ENCODE measurements around the gene AK1. TPM values are rescaled to one million over a fixed set of nuclear protein-coding genes. Genes with fewer than 3 reads are reported as not detected.

The AK1 gene, protein sequence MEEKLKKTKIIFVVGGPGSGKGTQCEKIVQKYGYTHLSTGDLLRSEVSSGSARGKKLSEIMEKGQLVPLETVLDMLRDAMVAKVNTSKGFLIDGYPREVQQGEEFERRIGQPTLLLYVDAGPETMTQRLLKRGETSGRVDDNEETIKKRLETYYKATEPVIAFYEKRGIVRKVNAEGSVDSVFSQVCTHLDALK
- 54.9 and 66.2 TPM in 2 replicates for total RNA-seq

DNA sequence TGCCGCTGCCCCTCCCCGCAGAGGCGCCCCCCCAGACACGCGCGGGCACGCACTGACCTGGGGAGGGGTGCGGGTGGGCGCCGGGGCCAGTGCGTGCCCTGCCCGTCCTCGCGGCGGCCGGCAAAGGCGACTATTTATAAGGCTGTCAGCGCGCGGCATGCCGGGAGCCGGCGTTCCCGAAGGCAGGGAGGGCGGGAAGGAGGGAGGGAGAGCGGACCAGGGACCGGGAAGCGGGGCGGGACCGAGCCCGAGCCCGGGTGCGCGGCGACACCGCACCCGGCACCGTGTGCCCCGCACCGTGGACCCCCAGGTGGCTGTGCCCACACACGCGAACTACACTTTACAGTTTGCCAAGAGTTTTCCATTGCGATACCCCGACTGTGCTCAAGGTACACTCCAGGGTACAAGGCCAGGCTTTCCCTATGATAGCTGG lies at the start of gene AK1:
AK1 (minus strand) TSS at position 110 of the 433 bp plus-strand sequence. CDS start 3,058 bp downstream, outside the sequence.

DNA sequence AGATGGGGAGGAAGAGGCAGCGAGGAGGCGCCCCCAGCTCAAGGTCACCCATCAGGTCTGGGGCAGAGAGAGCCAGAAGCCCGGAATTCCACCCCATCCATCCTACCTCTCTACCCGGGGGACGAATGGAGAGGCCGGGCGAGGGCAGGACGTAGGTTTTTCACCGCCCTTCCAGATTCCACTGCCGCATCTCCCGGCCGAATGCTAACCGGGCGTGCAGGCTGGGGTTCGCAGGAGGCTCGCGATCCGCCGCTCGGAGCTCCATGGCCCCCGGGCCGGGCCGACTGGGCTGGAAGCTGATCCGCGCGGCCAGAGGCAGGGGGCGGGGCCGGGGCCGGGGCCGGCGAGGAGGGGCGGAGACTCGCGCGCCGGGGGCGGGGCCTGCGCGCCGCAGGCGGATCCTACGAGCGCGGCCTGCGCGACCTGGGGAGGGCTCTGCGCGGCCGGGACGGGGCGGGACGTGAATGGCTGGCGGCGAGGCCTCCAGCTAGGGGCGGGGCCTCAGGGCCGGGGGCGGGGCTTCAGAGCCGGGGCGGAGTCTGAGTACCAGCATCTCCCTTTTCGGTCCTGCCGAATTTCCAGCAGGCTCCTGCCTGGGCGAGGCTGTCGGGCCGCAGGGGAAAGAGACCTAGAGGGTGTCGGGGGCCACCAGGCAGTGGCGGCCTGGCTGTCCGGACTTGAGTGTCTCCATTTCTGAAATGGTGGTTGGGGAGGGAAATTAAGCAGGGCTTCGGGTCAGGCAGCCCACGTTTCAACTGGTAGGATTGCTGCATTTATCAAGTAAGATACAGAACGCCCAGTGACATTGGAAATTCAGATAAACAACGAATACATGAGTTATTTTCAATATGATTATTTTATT lies 39.5 kb upstream of the AK1 start, which contains the start of gene ST6GALNAC4:
ST6GALNAC4 (minus strand) TSS at position 322 of the 862 bp plus-strand sequence. CDS start 622 bp downstream, outside the sequence.

GRCh38 chr9:127899128-127899943 lies 21.9 kb upstream of the AK1 start, which contains the start of gene ST6GALNAC6:
Gene ST6GALNAC6, minus strand, starts transcription at chr9:127899603. Its CDS starts 1,622 bp downstream, at chr9:127897981.

GRCh38 chr9:127854184-127854806 lies 23.2 kb downstream of the AK1 start, which contains the start of gene ENG:
Gene ENG, minus strand, starts transcription at chr9:127854658. Its CDS starts 303 bp downstream, at chr9:127854355.

Other genes with a start within 250 kb of the AK1 start
- not detected in 2 replicates for gene CFAP157, start 170.7 kb downstream of the AK1 start, total RNA-seq
- gene PTRH1, start 162.0 kb downstream of the AK1 start, total RNA-seq: 10.7 and 17.3 TPM in 2 replicates
- gene TTC16, start 161.6 kb downstream of the AK1 start, total RNA-seq: 0.07 TPM in 1 of 2 replicates, not detected in the other
- gene TOR2A, start 142.4 kb downstream of the AK1 start, total RNA-seq: 3.5 and 3.8 TPM in 2 replicates
- gene SH2D3C, start 99.0 kb downstream of the AK1 start, total RNA-seq: 0.10 and 2.2 TPM in 2 replicates
- gene CDK9, start 91.6 kb downstream of the AK1 start, total RNA-seq: 43.9 and 45.2 TPM in 2 replicates
- 59.7 and 99.0 TPM in 2 replicates for gene FPGS, start 74.8 kb downstream of the AK1 start, total RNA-seq
- 95.5 and 100 TPM in 2 replicates for gene ENG, start 23.0 kb downstream of the AK1 start, total RNA-seq
- 45.6 and 55.6 TPM in 2 replicates for gene ST6GALNAC6, start 21.9 kb upstream of the AK1 start, total RNA-seq
- 38.9 and 43.3 TPM in 2 replicates for gene ST6GALNAC4, start 39.4 kb upstream of the AK1 start, total RNA-seq
- gene PIP5KL1, start 53.1 kb upstream of the AK1 start, total RNA-seq: 1.4 and 3.4 TPM in 2 replicates
- 11.1 and 12.9 TPM in 2 replicates for gene DPM2, start 60.2 kb upstream of the AK1 start, total RNA-seq
- 24.6 and 44.9 TPM in 2 replicates for gene EEIG1, start 103.3 kb upstream of the AK1 start, total RNA-seq
- gene NAIF1, start 189.6 kb upstream of the AK1 start, total RNA-seq: 9.0 and 11.6 TPM in 2 replicates
- gene SLC25A25, start 190.6 kb upstream of the AK1 start, total RNA-seq: 16.6 and 17.3 TPM in 2 replicates